ENCODE data around the gene CCDC180.
"Not testable (repeated sequence)": the region's sequence is repeated elsewhere in the genome, so short reads cannot be mapped to it uniquely, and the experiment has no call there.

The CCDC180 gene

DNA sequence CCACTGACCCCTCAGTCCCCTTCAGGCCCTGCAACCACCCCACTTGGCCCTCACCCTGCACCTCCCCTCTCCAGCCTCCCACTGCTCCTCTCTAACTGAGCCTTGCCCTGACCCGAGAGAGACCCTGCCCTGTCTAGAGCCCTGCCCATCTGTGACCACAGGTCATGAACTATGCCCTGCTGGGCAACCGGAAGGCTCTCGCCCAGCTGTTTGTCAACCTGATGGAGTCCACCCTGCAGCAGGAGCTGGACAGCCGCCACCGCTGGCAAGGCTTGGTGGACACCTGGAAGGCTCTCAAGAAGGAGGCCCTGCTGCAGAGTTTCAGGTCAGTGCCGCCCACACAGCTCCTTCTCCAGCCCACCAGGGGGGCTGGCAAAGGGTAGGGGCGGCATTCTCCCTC is 9.4 kb downstream of the CCDC180 start:
- FAIRE-seq (no peak), DNase-seq (ENCODE audit: insufficient read length, low spot score) (no peak)
- TF ChIP-seq POLR2AphosphoS5 (IDR thresholded peaks at IDR 0.05; ENCODE audit: low read depth, low read length): no peak
- TF ChIP-seq TAF1 (IDR thresholded peaks at IDR 0.05; ENCODE audit: low read depth, low read length): no peak
- TF ChIP-seq POU2F2 (IDR thresholded peaks at IDR 0.05; ENCODE audit: low read depth, low read length): no peak
- TF ChIP-seq POLR2A (IDR thresholded peaks at IDR 0.05; ENCODE audit: low read depth, low read length): no peak
- TF ChIP-seq SPI1 (IDR thresholded peaks at IDR 0.05; ENCODE audit: low read depth, low read length): no peak
- TF ChIP-seq PAX5 (IDR thresholded peaks at IDR 0.05; ENCODE audit: insufficient read depth, low read length, severe bottlenecking): no peak

DNA sequence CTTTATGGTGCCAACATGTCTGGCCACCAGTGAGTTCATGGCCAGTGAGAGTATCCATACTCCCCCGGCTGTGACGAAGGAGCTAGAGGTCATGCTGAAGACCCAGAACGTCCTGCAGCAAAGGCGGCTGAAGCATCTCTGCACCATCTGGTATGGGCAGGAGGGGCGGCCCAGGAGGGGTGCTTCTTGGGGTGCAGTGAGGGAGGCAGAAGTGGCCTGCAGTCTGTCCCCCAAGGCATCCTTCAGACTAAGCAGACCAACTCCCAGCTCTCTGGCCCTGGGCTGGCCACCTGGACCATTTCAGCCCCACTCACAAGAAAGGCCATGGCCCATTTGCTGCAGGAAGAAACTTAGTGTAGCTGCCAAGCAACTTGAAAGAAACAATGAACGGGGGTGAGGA is 11.0 kb downstream of the CCDC180 start:
- TF ChIP-seq PAX5 (IDR thresholded peaks at IDR 0.05; ENCODE audit: insufficient read depth, low read length, severe bottlenecking): no peak
- TF ChIP-seq POU2F2 (IDR thresholded peaks at IDR 0.05; ENCODE audit: low read depth, low read length): no peak
- TF ChIP-seq POLR2A (IDR thresholded peaks at IDR 0.05; ENCODE audit: low read depth, low read length): no peak
- TF ChIP-seq POLR2AphosphoS5 (IDR thresholded peaks at IDR 0.05; ENCODE audit: low read depth, low read length): no peak
- TF ChIP-seq TAF1 (IDR thresholded peaks at IDR 0.05; ENCODE audit: low read depth, low read length): no peak
- no peak for TF ChIP-seq SPI1 (IDR thresholded peaks at IDR 0.05; ENCODE audit: low read depth, low read length)

DNA sequence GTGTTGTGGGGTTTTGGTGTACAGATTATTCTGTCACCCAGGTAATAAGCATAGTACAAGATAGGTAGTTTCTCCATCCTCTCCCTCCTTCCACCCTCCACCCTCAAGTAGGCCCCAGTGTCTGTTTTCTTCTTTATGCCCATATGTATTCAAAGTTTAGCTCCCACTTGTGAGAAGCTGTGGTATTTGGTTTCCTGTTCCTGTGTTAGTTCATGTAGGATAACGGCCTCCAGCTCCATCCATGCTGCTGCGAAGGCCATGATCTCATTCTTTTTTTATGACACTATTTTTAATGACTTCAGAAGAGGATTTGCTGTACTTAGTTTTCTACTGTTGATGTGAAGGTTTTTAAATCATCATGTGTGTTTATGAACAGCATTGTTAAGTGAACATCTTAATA is 11.9 kb downstream of the CCDC180 start:
- no peak for TF ChIP-seq POLR2AphosphoS5 (IDR thresholded peaks at IDR 0.05; ENCODE audit: low read depth, low read length)
- no peak for TF ChIP-seq POLR2A (IDR thresholded peaks at IDR 0.05; ENCODE audit: low read depth, low read length)
- no peak for TF ChIP-seq SPI1 (IDR thresholded peaks at IDR 0.05; ENCODE audit: low read depth, low read length)
- no peak for TF ChIP-seq PAX5 (IDR thresholded peaks at IDR 0.05; ENCODE audit: insufficient read depth, low read length, severe bottlenecking)
- no peak for TF ChIP-seq POU2F2 (IDR thresholded peaks at IDR 0.05; ENCODE audit: low read depth, low read length)
- TF ChIP-seq TAF1 (IDR thresholded peaks at IDR 0.05; ENCODE audit: low read depth, low read length): no peak
- FAIRE-seq: no peak
- DNase-seq (ENCODE audit: insufficient read length, low spot score): no peak

More for the DNA sequence above, 11.0 kb downstream of the CCDC180 start:
- FAIRE-seq (no peak), DNase-seq (ENCODE audit: insufficient read length, low spot score) (no peak)

DNA sequence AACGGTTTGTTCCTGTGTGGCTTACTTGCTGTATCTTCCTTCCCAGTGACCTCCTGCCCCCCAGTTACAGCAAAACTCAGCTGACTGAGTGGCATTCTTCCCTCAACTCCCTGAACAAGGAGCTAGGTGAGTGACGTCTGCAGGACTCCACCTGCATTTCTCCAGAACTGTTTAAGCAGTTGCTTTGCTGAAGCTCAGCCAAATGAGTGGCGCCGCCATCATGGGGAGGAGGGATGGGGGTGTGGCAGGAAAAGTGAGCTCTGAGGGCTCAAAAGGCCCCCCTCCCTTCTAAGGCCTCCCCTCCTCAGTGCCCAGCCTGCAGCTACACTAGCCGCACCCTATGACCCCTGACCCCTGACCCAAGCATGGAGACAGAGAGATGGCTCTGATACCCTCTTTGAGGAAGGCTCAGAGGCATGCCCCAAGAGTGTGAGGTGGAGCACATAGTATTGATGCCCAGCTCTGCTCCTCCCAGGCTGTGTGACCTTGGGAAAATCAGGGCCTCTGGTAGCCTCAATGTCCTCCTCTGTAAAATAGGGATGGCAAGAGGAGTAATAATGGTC is 12.7 kb downstream of the CCDC180 start:
- DNase-seq (ENCODE audit: insufficient read length, low spot score) (no peak), FAIRE-seq (no peak)
- TF ChIP-seq TAF1 (IDR thresholded peaks at IDR 0.05; ENCODE audit: low read depth, low read length): no peak
- no peak for TF ChIP-seq SPI1 (IDR thresholded peaks at IDR 0.05; ENCODE audit: low read depth, low read length)
- no peak for TF ChIP-seq POU2F2 (IDR thresholded peaks at IDR 0.05; ENCODE audit: low read depth, low read length)
- no peak for TF ChIP-seq POLR2AphosphoS5 (IDR thresholded peaks at IDR 0.05; ENCODE audit: low read depth, low read length)
- TF ChIP-seq PAX5 (IDR thresholded peaks at IDR 0.05; ENCODE audit: insufficient read depth, low read length, severe bottlenecking): no peak
- no peak for TF ChIP-seq POLR2A (IDR thresholded peaks at IDR 0.05; ENCODE audit: low read depth, low read length)

DNA sequence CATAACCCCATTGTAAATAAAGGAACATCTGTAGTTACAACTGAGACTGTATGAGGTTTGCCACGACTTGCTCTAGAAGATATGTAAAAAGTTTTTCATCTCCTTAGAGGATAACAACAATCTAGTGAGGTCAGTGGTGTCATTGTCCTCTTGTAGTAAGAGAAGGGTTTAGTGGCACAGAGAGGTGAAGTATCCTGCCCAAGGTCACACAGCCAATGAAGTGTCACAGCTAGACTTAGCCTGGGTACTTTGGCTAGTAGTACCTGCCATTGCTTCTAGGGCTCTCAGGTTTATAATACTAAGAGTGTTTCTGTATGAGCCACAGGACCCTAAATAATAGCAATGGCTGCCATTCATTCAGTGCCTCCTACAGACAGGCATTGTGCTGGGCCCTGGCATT is 13.8 kb downstream of the CCDC180 start:
- no peak for TF ChIP-seq TAF1 (IDR thresholded peaks at IDR 0.05; ENCODE audit: low read depth, low read length)
- TF ChIP-seq POU2F2 (IDR thresholded peaks at IDR 0.05; ENCODE audit: low read depth, low read length): no peak
- TF ChIP-seq PAX5 (IDR thresholded peaks at IDR 0.05; ENCODE audit: insufficient read depth, low read length, severe bottlenecking): no peak
- TF ChIP-seq POLR2AphosphoS5 (IDR thresholded peaks at IDR 0.05; ENCODE audit: low read depth, low read length): no peak
- no peak for TF ChIP-seq POLR2A (IDR thresholded peaks at IDR 0.05; ENCODE audit: low read depth, low read length)
- TF ChIP-seq SPI1 (IDR thresholded peaks at IDR 0.05; ENCODE audit: low read depth, low read length): no peak
- FAIRE-seq: no peak
- no peak for DNase-seq (ENCODE audit: insufficient read length, low spot score)

DNA sequence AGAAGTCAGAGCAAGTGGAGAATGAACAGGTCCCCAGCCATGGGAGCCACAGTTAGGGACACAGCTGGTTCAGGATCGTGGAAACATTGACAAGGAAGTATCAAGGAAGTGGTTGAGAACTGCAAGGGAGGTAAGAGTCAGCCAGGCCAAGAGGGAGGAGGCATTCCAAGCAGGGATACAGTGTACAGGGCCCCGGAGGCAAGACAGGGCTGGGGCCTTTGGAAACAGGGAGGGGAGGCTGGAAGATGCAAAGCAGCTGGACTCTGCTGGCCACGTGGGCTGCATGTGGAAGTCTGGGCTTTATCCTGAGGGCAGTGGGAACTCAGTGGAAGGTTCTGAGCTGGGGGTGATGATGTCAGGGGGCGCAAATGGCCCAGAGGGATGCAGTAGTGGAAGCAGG is 14.2 kb downstream of the CCDC180 start:
- no peak for DNase-seq (ENCODE audit: insufficient read length, low spot score)
- FAIRE-seq: no peak
- TF ChIP-seq POLR2A (IDR thresholded peaks at IDR 0.05; ENCODE audit: low read depth, low read length) (no peak), POLR2AphosphoS5 (IDR thresholded peaks at IDR 0.05; ENCODE audit: low read depth, low read length) (no peak), SPI1 (IDR thresholded peaks at IDR 0.05; ENCODE audit: low read depth, low read length) (no peak), TAF1 (IDR thresholded peaks at IDR 0.05; ENCODE audit: low read depth, low read length) (no peak), PAX5 (IDR thresholded peaks at IDR 0.05; ENCODE audit: insufficient read depth, low read length, severe bottlenecking) (no peak), POU2F2 (IDR thresholded peaks at IDR 0.05; ENCODE audit: low read depth, low read length) (no peak)

DNA sequence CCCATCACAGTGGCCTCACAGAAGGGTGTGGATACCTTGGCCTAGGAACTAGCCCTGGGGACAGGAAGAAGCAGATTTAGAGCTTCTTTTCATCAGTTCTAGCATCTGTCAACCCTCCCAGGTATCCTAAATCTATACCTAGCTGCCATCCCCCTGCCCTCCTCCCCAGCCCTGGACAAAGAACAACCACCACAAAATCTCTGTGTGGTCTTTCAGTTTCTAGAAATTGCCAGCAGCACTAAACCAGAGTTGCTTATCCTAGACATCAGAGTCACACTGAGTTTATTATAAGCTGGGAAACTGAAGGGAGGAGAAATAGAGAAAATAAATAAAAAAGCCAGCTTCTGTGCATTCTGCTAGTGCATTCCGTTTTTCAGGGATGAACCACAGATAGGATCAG is 14.6 kb downstream of the CCDC180 start:
- DNase-seq (ENCODE audit: insufficient read length, low spot score): no peak
- FAIRE-seq: no peak
- no peak for TF ChIP-seq TAF1 (IDR thresholded peaks at IDR 0.05; ENCODE audit: low read depth, low read length)

DNA sequence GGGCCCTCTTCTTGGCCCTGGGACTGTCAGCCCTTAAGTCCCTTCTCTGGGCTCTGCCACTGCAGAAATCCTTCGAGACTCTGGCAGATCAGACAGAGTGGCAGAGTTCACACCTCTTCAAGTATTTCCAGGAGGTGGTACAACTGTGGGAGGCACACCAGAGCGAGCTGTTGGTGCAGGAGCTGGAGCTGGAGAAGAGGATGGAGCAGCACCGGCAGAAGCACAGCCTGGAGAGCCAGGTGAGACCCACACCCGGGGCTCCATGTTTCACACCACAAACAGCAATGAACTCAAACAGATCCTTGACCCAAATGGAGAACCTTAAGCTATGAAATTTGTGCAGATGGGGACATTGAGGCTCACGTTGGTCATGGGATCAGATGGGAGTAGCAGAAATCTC is 17.5 kb downstream of the CCDC180 start:
- no peak for DNase-seq (ENCODE audit: insufficient read length, low spot score)

DNA sequence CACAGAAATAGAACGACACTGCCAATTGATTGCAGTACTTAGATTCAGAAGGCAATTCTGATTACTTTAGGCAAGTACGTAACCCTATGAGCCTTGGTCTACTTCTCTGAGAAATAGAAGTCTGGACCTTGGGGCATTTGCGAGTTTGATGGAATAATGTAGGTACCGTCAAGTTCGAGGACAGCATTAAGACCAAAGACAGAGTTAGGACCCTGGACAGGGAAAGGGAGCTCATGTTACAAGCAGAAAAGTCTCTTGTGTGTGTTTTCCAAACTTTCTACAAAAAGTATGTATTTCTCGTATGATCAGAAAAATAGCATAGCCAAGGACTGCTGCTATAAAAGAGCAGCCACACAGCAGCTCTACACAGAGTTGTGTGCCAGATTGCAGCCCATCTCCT is 20.1 kb downstream of the CCDC180 start:
- DNase-seq (ENCODE audit: insufficient read length, low spot score): no peak
- no peak for TF ChIP-seq POU2F2 (IDR thresholded peaks at IDR 0.05; ENCODE audit: low read depth, low read length)
- no peak for TF ChIP-seq TAF1 (IDR thresholded peaks at IDR 0.05; ENCODE audit: low read depth, low read length)
- no peak for TF ChIP-seq PAX5 (IDR thresholded peaks at IDR 0.05; ENCODE audit: insufficient read depth, low read length, severe bottlenecking)
- TF ChIP-seq POLR2A (IDR thresholded peaks at IDR 0.05; ENCODE audit: low read depth, low read length): no peak
- TF ChIP-seq SPI1 (IDR thresholded peaks at IDR 0.05; ENCODE audit: low read depth, low read length): no peak
- no peak for TF ChIP-seq POLR2AphosphoS5 (IDR thresholded peaks at IDR 0.05; ENCODE audit: low read depth, low read length)
- no peak for FAIRE-seq

More for the DNA sequence above, 17.5 kb downstream of the CCDC180 start:
- TF ChIP-seq TAF1 (IDR thresholded peaks at IDR 0.05; ENCODE audit: low read depth, low read length) (no peak), POU2F2 (IDR thresholded peaks at IDR 0.05; ENCODE audit: low read depth, low read length) (no peak), PAX5 (IDR thresholded peaks at IDR 0.05; ENCODE audit: insufficient read depth, low read length, severe bottlenecking) (no peak), POLR2A (IDR thresholded peaks at IDR 0.05; ENCODE audit: low read depth, low read length) (no peak), POLR2AphosphoS5 (IDR thresholded peaks at IDR 0.05; ENCODE audit: low read depth, low read length) (no peak), SPI1 (IDR thresholded peaks at IDR 0.05; ENCODE audit: low read depth, low read length) (no peak)
- FAIRE-seq: no peak

DNA sequence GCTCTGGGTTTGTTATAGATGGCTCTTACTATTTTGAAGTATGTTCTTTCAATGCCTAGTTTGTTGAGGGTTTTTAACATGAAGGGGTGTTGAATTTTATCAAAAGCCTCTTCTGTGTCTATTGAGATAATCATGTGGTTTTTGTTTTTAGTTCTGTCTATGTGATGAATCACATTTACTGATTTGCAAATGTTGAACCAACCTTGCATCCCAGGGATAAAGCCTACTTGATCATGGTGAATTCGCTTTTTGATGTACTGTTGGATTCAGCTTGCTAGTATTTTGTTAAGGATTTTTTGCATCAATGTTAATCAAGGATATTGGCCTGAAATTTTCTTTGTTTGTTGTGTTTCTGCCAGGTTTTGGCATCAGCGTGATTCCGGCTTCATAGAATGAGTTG is 25.5 kb downstream of the CCDC180 start:
- FAIRE-seq (no peak), DNase-seq (ENCODE audit: insufficient read length, low spot score) (no peak)
- no peak for TF ChIP-seq POLR2A (IDR thresholded peaks at IDR 0.05; ENCODE audit: low read depth, low read length)
- no peak for TF ChIP-seq POU2F2 (IDR thresholded peaks at IDR 0.05; ENCODE audit: low read depth, low read length)
- TF ChIP-seq TAF1 (IDR thresholded peaks at IDR 0.05; ENCODE audit: low read depth, low read length): no peak
- TF ChIP-seq PAX5 (IDR thresholded peaks at IDR 0.05; ENCODE audit: insufficient read depth, low read length, severe bottlenecking): no peak
- TF ChIP-seq POLR2AphosphoS5 (IDR thresholded peaks at IDR 0.05; ENCODE audit: low read depth, low read length): no peak
- TF ChIP-seq SPI1 (IDR thresholded peaks at IDR 0.05; ENCODE audit: low read depth, low read length): no peak

DNA sequence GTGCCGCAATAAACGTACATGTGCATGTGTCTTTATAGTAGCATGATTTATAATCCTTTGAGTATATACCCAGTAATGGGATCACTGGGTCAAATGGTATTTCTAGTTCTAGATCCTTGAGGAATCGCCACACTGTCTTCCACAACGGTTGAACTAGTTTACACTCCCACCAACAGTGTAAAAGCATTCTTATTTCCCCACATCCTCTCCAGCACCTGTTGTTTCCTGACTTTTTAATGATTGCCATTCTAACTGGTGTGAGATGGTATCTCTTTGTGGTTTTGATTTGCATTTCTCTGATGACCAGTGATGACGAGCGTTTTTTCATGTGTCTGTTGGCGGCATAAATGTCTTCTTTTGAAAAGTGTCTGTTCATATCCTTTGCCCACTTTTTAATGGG is 28.2 kb downstream of the CCDC180 start:
- FAIRE-seq; DNase-seq (ENCODE audit: insufficient read length, low spot score): not testable (repeated sequence)
